Testis (tissue), 3 donors: Measurements from ENCODE around the gene IER3. TPM values are rescaled to one million over a fixed set of nuclear protein-coding genes. Genes with fewer than 3 reads are reported as not detected.

ENCODE experiments used
- DNase-seq: peaks from one replicate; pipeline ENCODE4 v3.0.0-alpha.2; 2019
- H3K27ac ChIP-seq, 2 donors: fragments of 200-600 bp; sonication (generic); one replicate each; pipeline ENCODE4 v1.5.1; 2019
- H3K27me3 ChIP-seq: fragments of 200-600 bp; sonication (generic); one replicate; pipeline ENCODE4 v1.5.1; 2019
- H3K36me3 ChIP-seq: fragments of 200-600 bp; sonication (generic); one replicate; pipeline ENCODE4 v1.5.1; 2017; ENCODE audit warnings: low read depth; ENCODE audit errors: missing control alignments
- H3K4me1 ChIP-seq: fragments of 200-600 bp; sonication (generic); one replicate; pipeline ENCODE4 v1.5.1; 2019
- H3K4me3 ChIP-seq, 2 donors: fragments of 200-600 bp; sonication (generic); one replicate each; pipeline ENCODE4 v1.5.1; 2017 to 2019
- H3K9me3 ChIP-seq: fragments of 200-600 bp; sonication (generic); one replicate; pipeline ENCODE4 v1.5.1; 2017
- CTCF ChIP-seq, 3 experiments: fragments of 450-650 bp in 2 of 3; fragments of 200-600 bp in 1 of 3; sonication (generic) in 1 of 3; IDR thresholded peaks; one replicate each; pipeline ENCODE4 v1.5.1; 2016 to 2019; ENCODE audit warnings: antibody characterized with exemption in 3 of 3, mild to moderate bottlenecking in 2 of 3, moderate library complexity in 1 of 3
- POLR2A ChIP-seq: fragments of 450-650 bp; IDR thresholded peaks from one replicate; pipeline ENCODE4 v1.6.1; 2017; ENCODE audit warnings: antibody characterized with exemption, mild to moderate bottlenecking, moderate library complexity
- WGBS, 2 donors: methylation state at CpG; one replicate each; pipeline ENCODE4 v1.1.5; 2018; 5-methylcytosine and 5-hydroxymethylcytosine counted together
- intact Hi-C: fragments of 100-400 bp; cut with DNase I; formaldehyde crosslinking; loops from one replicate; pipeline ENCODE4 v1.15.1; 2023; ENCODE audit warnings: low total_unique reads
- polyA plus RNA-seq: library from polyadenylated mRNA; stranded (reverse); fragments of 350-450 nt; fragmentation: Illumina TruSeq; extraction: RNeasy Lipid Tissue Mini Kit (QIAGEN cat#74804); gene quantifications from one replicate; pipeline ENCODE4 v1.2.3, GENCODE V29; 2014; ENCODE audit warnings: low read depth, low replicate concordance; ENCODE audit not compliant: insufficient read depth
- total RNA-seq, 2 donors: library from RNA; depleted of rRNA; stranded (reverse); fragments of >200 nt; gene quantifications; one replicate each; pipeline ENCODE4 v1.2.3, GENCODE V29; 2016

The IER3 gene
- total and polyA plus RNA-seq, 3 donors from 2014 or later, result 1.4 to 11.1 (median 7.7) TPM

DNA sequence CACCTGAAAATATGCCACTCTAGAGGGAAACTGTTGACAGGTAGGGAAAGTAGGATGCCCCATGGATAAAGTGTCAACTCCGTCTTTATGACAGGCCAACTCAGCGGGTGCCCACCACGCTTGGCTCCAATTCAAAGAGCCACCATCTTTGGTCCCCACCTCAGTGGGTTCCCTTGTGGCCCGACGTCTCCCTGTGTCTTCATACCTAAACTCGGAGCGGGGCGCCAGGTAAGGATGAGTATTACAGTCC lies 27.5 kb downstream of the IER3 start:
- Histone ChIP-seq H3K4me3 (peak overlapping the region; percentile 62 to 78), H3K9me3 (no peaks in the 10 kb centered on the region), H3K36me3 (no peaks in the 10 kb centered on the region), H3K27ac (peak overlapping the region; percentile 90), H3K27me3 (no peaks in the 10 kb centered on the region), H3K4me1 (peaks cover 13% of the 10 kb centered on the region)
- no peak for DNase-seq
- intact Hi-C loops, result no loop called here
- 1 to 5% methylated on average over 8 of the region's 8 CpGs for WGBS, 2 donors
- no peak for TF ChIP-seq CTCF (IDR thresholded peaks at IDR 0.05)
- TF ChIP-seq POLR2A, result no peak

- 94 to 100% methylated on average over 1 of the region's 1 CpG for WGBS, 2 donors
- no peaks in the 10 kb centered on the region for H3K27me3 ChIP-seq
- H3K36me3 ChIP-seq, result no peaks in the 10 kb centered on the region
- H3K4me3 ChIP-seq, result no peak overlapping the region
- no peak for TF ChIP-seq CTCF (IDR thresholded peaks at IDR 0.05)
- TF ChIP-seq POLR2A, result no peak
- DNase-seq, result no peak
- intact Hi-C loops, result no loop called here
- peaks cover 13% of the 10 kb centered on the region for H3K4me1 ChIP-seq
- H3K9me3 ChIP-seq, result no peaks in the 10 kb centered on the region
- H3K27ac ChIP-seq, result no peak overlapping the region
Observed at GRCh38 chr6:30714263-30714662, 30.1 kb downstream of the IER3 start.

- WGBS, 2 donors, result 87 to 89% methylated on average over 7 of the region's 7 CpGs
- no peak for TF ChIP-seq CTCF (IDR thresholded peaks at IDR 0.05)
- TF ChIP-seq POLR2A, result no peak
- Histone ChIP-seq H3K27me3 (no peaks in the 10 kb centered on the region), H3K27ac (no peak overlapping the region), H3K4me1 (peaks cover 6% of the 10 kb centered on the region), H3K36me3 (no peaks in the 10 kb centered on the region), H3K4me3 (no peak overlapping the region), H3K9me3 (no peaks in the 10 kb centered on the region)
- DNase-seq, result no peak
- intact Hi-C loops, result no loop called here
Observed at GRCh38 chr6:30712441-30712945, 31.9 kb downstream of the IER3 start.

DNA sequence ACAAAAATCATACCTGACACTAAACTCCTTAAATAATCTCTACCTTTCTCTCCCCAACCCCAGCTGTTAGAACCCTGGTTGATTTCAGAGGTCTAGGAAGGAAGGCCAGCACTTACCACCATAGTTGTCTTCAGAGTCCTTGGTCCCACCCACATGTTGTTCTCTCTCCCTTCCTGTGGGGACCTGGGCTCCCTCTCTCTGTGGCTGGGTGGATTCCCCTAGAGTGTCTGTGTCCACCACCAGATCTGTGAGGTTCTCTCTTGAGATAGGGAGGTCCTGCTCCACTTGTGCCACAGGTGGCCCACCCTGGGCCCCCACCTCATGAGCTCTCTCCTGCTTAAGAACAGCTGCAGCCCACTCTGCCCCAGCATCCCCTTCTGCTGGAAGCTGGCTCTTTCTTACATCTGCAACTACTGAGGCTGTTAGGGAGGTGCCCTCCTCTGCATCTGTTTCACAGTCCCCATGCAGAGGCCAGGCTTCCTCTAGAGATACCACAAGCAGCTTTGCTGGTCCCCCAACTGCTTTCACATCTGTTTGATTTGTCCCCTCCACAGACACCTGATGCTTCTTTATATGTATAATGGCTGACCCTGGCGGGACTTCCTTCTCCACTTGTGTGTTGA lies 32.5 kb downstream of the IER3 start:
- TF ChIP-seq POLR2A (no peak), CTCF (IDR thresholded peaks at IDR 0.05) (no peak)
- WGBS, 2 donors, result 86 to 90% methylated on average over 1 of the region's 1 CpG
- Histone ChIP-seq H3K27me3 (no peaks in the 10 kb centered on the region), H3K27ac (no peak overlapping the region), H3K4me3 (no peak overlapping the region), H3K4me1 (peaks cover 6% of the 10 kb centered on the region), H3K9me3 (no peaks in the 10 kb centered on the region), H3K36me3 (no peaks in the 10 kb centered on the region)
- intact Hi-C loops, result no loop called here
- DNase-seq, result no peak

DNA sequence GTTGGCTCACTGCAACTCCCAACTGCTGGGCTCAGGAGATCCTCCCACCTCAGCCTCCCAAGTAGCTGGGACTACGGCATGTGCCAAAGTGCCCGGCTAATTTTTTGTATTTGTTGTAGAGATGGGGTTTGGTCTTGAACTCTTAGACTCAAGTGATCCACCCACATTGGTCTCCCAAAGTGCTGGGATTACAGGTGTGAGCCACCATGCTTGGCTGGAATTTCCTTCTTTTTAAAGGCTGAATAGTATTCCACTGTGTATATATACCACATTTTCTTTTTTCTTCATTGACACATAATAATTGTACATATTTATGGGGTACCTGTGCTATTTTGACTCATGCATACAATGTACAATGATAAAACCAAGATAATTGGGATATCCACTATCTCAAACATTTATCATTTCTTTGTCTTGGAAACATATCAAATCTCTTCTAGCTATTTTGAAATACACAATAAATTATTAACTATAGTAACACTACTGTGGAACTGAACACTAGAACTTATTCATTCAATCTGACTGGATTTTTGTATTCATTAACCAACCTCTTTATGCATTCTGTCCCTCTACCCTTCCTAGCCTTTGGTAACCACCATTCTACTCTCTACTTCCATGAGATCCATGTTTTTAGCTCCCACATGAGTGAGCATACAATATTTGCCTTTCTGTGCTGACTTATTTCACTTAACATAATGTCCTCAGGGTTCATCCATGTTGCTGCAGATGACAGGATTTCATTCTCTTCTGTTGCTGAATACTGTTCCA lies 35.1 kb downstream of the IER3 start:
- 96 to 97% methylated on average over 2 of the region's 2 CpGs for WGBS, 2 donors
- Histone ChIP-seq H3K4me1 (no peaks in the 10 kb centered on the region), H3K4me3 (no peak overlapping the region), H3K27ac (no peak overlapping the region), H3K9me3 (no peaks in the 10 kb centered on the region), H3K36me3 (no peaks in the 10 kb centered on the region), H3K27me3 (no peaks in the 10 kb centered on the region)
- intact Hi-C loops, result no loop called here
- TF ChIP-seq POLR2A (no peak), CTCF (IDR thresholded peaks at IDR 0.05) (no peak)
- DNase-seq, result no peak
